ENCODE measurements around the gene FADS3. TPM values are rescaled to one million over a fixed set of nuclear protein-coding genes. Genes with fewer than 3 reads are reported as not detected.

Gene FADS3
- total and polyA plus RNA-seq, 2 of the 13 experiments (the other 11 are each of a cell fraction or from before 2014, with no cell fraction given), result 13.4 to 23.2 TPM

- peak; percentile 38 to 63; a peak in 2 of 4 replicates for TF ChIP-seq POLR2A (IDR thresholded peaks at IDR 0.05; ENCODE audit: insufficient read depth in 1 of 2, low read depth in 2 of 2, low read length in 2 of 2)
- TF ChIP-seq PBX2 (CRISPR knock-in tag; IDR thresholded peaks at IDR 0.05), result no peak
- no peak for TF ChIP-seq NFIC (IDR thresholded peaks at IDR 0.05; ENCODE audit: low read length)
- TF ChIP-seq ZFYVE20 (CRISPR knock-in tag; IDR thresholded peaks at IDR 0.05; ENCODE audit: borderline replicate concordance, low read depth), result no peak
- TF ChIP-seq SNAI1 (CRISPR knock-in tag; IDR thresholded peaks at IDR 0.05; ENCODE audit: borderline replicate concordance), result 0 out of 2 replicates have a peak, but pooled peaks have one; percentile 61
- TF ChIP-seq PAXIP1 (CRISPR knock-in tag; conservative IDR thresholded peaks at IDR 0.05), result peak; percentile 95
- TF ChIP-seq UBTF (CRISPR knock-in tag; IDR thresholded peaks at IDR 0.05), result peak; percentile 78
- TF ChIP-seq ZNF737 (CRISPR knock-in tag; IDR thresholded peaks at IDR 0.05; ENCODE audit: borderline replicate concordance), result no peak
- TF ChIP-seq ZNF816 (CRISPR knock-in tag; IDR thresholded peaks at IDR 0.05; ENCODE audit: borderline replicate concordance), result peak; percentile 64; the same call in 1 of the 2 replicates
- TF ChIP-seq SNAPC2 (CRISPR knock-in tag; IDR thresholded peaks at IDR 0.05), result 0 out of 2 replicates have a peak, but pooled peaks have one; percentile 19
- no peak for TF ChIP-seq ZMAT5 (CRISPR knock-in tag; IDR thresholded peaks at IDR 0.05; ENCODE audit: borderline replicate concordance, low read depth)
- peak; percentile 57; the same call in 1 of the 2 replicates for TF ChIP-seq ELF1 (CRISPR knock-in tag; IDR thresholded peaks at IDR 0.05)
- no peak for TF ChIP-seq MTF2 (CRISPR knock-in tag; IDR thresholded peaks at IDR 0.05; ENCODE audit: borderline replicate concordance)
- no peak for TF ChIP-seq U2AF2 (IDR thresholded peaks at IDR 0.05; ENCODE audit: low read depth, low read length)
- no peak for TF ChIP-seq PCBP2 (optimal IDR thresholded peaks at IDR 0.05; ENCODE audit: low read depth, low read length, poor library complexity, severe bottlenecking)
- no peak for TF ChIP-seq ZNF24 (IDR thresholded peaks at IDR 0.05)
- no peak for TF ChIP-seq GMEB2 (CRISPR knock-in tag; IDR thresholded peaks at IDR 0.05; ENCODE audit: low read depth)
- TF ChIP-seq ATF2 (CRISPR knock-in tag; IDR thresholded peaks at IDR 0.05), result no peak; the same call in 1 of the 2 replicates
Measured at GRCh38 chr11:61923166-61924063, 32.1 kb upstream of the FADS3 start (continued).
